ENCODE results near the gene ADRA2C.

GRCh38 chr4:3765271-3766035 is 732 bp upstream of the ADRA2C start:
- peak; percentile 20 for TF ChIP-seq POLR2A (IDR thresholded peaks at IDR 0.05; ENCODE audit: low read length)
- TF ChIP-seq CTCF (IDR thresholded peaks at IDR 0.05) = peak; percentile 56
- no peak for TF ChIP-seq FOSL2 (IDR thresholded peaks at IDR 0.05)
- no peak for TF ChIP-seq FOSL2 (CRISPR knock-in tag; IDR thresholded peaks at IDR 0.05)
- TF ChIP-seq ELK1 (IDR thresholded peaks at IDR 0.05; ENCODE audit: low read depth, low read length) = no peak
- TF ChIP-seq MAFK (IDR thresholded peaks at IDR 0.05; ENCODE audit: partially characterized antibody) = no peak
- TF ChIP-seq CEBPB (IDR thresholded peaks at IDR 0.05) = no peak
- no peak for TF ChIP-seq JUN (IDR thresholded peaks at IDR 0.05)
- no peak for TF ChIP-seq RARB (CRISPR knock-in tag; IDR thresholded peaks at IDR 0.05)
- no peak for TF ChIP-seq NR3C1 (IDR thresholded peaks at IDR 0.05)
- no peak for TF ChIP-seq EP300 (IDR thresholded peaks at IDR 0.05)
- no peak for TF ChIP-seq RAD21 (conservative IDR thresholded peaks at IDR 0.05 in 1 of 2, IDR thresholded peaks at IDR 0.05 in 1 of 2)
